ENCODE measurements around the gene MDM2.
"Not testable (repeated sequence)": the region's sequence is repeated elsewhere in the genome, so short reads cannot be mapped to it uniquely, and the experiment has no call there.

The MDM2 gene

DNA sequence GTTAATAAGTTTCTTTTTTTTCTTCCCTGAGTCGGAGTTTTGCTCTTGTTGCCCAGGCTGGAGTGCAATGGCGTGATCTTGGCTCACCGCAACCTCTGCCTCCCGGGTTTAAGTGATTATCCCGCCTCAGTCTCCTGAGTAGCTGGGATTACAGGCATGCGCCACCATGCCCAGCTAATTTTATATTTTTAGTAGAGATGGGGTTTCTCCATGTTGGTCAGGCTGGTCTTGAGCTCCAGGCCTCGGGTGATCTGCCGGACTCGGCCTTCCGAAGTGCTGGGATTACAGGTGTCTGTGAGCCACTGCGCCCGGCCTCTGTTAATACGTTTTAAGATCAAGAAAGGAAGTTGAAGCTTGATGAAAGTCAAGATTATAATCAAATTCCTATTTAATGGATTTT is 11.5 kb downstream of the MDM2 start:
- in situ Hi-C loops (cut with MboI; ENCODE audit: low pct_unique_long_range_greater_than_20kb, low sequenced_read_pairs); DNase-seq: not testable (repeated sequence)

GRCh38 chr12:68821357-68822188 is 13.6 kb downstream of the MDM2 start:
- DNase-seq = peak; percentile 65
- in situ Hi-C loops (cut with MboI; ENCODE audit: low pct_unique_long_range_greater_than_20kb, low sequenced_read_pairs) = no loop called here

DNA sequence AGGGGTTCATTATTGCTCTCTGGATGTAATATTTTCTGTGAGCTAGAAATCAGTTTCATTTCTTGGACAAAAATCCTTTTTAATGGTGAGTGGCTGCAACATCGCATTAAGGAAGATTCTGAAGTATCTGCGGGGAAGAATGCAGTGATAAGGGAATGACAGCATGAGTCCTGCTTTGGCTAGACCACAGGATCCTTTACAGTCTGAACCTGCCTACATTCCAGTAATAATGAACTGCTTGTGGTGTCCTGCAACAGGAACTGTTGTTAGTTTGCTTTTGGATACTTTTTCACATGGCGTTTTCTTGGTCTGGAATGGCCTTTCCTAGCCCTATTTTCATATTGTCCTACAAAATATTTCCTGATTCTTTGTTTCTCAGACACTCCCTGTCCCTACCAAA is 15.7 kb downstream of the MDM2 start:
- no peak for DNase-seq
- in situ Hi-C loops (cut with MboI; ENCODE audit: low pct_unique_long_range_greater_than_20kb, low sequenced_read_pairs) = no loop called here

- in situ Hi-C loops (cut with MboI; ENCODE audit: low pct_unique_long_range_greater_than_20kb, low sequenced_read_pairs) = no loop called here
- peak; percentile 36 for DNase-seq
Measured at GRCh38 chr12:68824131-68824530, 16.2 kb downstream of the MDM2 start.

GRCh38 chr12:68824597-68825250 is 16.7 kb downstream of the MDM2 start:
- DNase-seq = peak; percentile 30
- in situ Hi-C loops (cut with MboI; ENCODE audit: low pct_unique_long_range_greater_than_20kb, low sequenced_read_pairs) = no loop called here

GRCh38 chr12:68825569-68826217 is 17.7 kb downstream of the MDM2 start:
- in situ Hi-C loops (cut with MboI; ENCODE audit: low pct_unique_long_range_greater_than_20kb, low sequenced_read_pairs) = no loop called here
- peak; percentile 41 for DNase-seq

DNA sequence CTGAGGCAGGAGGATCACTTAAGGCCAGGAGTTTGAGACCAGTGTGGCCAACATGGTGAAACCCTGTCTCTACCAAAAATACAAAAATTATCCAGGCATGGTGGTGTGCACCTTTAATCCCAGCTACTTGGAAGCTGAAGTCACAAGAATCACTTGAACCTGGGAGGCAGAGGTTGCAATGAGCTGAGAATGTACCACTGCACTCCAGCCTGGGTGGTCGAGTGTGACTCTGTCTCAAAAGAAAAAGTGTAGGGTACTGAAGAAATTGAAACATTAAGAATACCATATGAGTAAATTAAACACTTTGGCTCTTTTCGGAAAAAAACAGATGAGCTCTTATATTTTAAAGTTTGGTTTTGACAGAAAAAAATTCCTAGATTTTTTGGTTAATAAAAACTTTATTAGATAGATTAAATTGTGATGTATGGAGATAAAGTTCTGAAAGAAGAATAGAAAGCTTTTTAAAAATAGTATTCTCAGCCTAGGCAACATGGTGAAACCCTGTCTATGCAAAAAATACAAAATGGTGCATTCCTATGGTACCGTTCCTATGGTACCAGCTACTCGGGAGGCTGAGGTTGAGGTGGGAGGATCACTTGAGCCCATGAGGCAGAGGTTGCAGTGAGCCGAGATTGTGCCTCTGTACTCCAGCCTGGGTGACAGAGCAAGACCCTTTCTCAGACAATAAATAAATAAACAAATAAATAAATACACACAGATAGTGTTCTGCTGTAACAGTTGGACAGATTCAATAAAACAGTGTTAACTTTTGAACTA is 20.1 kb downstream of the MDM2 start:
- in situ Hi-C loops (cut with MboI; ENCODE audit: low pct_unique_long_range_greater_than_20kb, low sequenced_read_pairs) = no loop called here

GRCh38 chr12:68828672-68829068 is 20.7 kb downstream of the MDM2 start:
- in situ Hi-C loops (cut with MboI; ENCODE audit: low pct_unique_long_range_greater_than_20kb, low sequenced_read_pairs) = no loop called here
- no peak for DNase-seq

More for the DNA sequence above, 20.1 kb downstream of the MDM2 start:
- DNase-seq = no peak

GRCh38 chr12:68831272-68831671 is 23.3 kb downstream of the MDM2 start:
- DNase-seq = no peak
- in situ Hi-C loops (cut with MboI; ENCODE audit: low pct_unique_long_range_greater_than_20kb, low sequenced_read_pairs) = no loop called here

DNA sequence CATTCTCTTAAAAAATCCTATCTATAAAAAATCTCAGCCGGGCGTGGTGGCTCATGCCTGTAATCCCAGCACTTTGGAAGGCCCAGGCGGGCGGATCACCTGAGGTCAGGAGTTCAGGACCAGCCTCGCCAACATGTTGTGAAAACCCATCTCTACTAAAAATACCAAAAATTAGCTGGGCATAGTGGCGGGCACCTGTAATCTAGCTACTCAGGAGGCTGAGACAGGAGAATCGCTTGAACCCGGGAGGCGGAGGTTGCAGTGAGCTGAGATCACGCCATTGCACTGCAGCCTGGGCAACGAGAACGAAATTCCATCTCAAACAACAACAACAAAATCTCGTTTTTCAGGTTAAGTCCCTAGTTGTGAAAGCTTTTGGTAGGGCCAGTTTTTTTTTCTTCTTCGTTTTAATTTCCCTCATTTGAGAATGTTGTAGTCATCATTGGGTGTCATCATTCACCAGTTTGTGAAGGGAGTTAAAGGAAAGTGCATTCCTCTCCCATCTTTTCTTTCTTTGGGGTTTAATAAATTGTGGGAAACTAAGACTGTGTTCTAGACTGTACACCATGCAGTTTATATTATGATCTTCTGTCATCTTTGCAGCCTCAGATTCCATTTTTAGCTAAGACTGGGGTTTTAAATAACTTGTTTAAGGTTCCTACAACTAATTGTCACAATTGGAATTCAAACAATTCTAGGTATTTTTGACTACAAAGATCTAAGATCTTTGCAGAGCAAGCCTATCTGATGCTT is 23.9 kb downstream of the MDM2 start:
- DNase-seq = peak; percentile 43
- in situ Hi-C loops (cut with MboI; ENCODE audit: low pct_unique_long_range_greater_than_20kb, low sequenced_read_pairs) = no loop called here

- in situ Hi-C loops (cut with MboI; ENCODE audit: low pct_unique_long_range_greater_than_20kb, low sequenced_read_pairs) = no loop called here
- peak; percentile 47 for DNase-seq
Measured at GRCh38 chr12:68832504-68832867, 24.5 kb downstream of the MDM2 start.

GRCh38 chr12:68833508-68833907 is 25.5 kb downstream of the MDM2 start:
- no peak for DNase-seq
- in situ Hi-C loops (cut with MboI; ENCODE audit: low pct_unique_long_range_greater_than_20kb, low sequenced_read_pairs) = no loop called here

- DNase-seq = peak; percentile 34
Measured at GRCh38 chr12:68835333-68835908, 27.4 kb downstream of the MDM2 start.

GRCh38 chr12:68837215-68837614 is 29.2 kb downstream of the MDM2 start:
- in situ Hi-C loops (cut with MboI; ENCODE audit: low pct_unique_long_range_greater_than_20kb, low sequenced_read_pairs) = no loop called here
- peak; percentile 27 for DNase-seq

More at GRCh38 chr12:68835333-68835908, 27.4 kb downstream of the MDM2 start:
- in situ Hi-C loops (cut with MboI; ENCODE audit: low pct_unique_long_range_greater_than_20kb, low sequenced_read_pairs) = no loop called here

DNA sequence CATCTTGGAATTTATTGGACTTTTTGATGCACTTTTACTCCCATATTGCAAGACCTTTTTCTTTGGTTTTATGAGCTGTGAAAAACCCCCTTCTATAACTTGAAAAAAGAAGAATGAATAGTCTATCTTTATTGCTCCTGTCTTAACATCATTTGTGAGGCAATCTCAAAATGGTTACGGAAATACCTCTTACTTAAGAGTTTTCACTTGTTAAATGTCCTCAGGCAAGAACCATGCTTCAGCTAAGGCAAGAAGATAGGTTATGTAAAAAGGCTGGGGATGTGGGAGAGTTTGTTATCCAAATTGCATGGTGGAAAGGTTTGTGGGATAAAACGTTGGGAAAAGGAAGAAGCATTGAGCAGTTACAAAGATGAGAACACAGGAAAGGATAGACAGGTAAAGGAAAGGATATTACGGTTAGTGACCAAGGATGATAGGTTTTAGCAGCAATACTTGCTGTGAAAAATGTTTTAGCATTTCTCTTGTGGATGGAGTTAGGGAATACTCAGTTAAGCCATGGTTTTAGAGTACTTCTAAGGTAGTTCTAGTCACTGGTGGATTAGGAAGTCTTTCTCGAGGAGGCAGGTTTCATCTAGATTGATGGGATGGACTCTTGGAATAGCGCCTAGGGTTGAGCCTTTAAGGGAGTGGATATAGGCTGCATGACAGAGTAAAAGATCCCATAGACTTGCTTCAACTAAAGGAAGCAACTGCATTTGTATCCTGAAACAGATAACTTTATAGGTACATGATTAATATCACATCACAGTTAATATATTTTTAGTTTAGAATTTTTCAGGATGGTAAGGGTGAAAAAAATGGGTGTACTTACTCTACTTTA is 30.3 kb downstream of the MDM2 start:
- peak; percentile 32 for DNase-seq
- in situ Hi-C loops (cut with MboI; ENCODE audit: low pct_unique_long_range_greater_than_20kb, low sequenced_read_pairs) = no loop called here

GRCh38 chr12:68839183-68840147 is 31.5 kb downstream of the MDM2 start:
- in situ Hi-C loops (cut with MboI; ENCODE audit: low pct_unique_long_range_greater_than_20kb, low sequenced_read_pairs) = no loop called here
- peak; percentile 37 for DNase-seq
